Right kidney (tissue), 1 donor: ENCODE results near the gene NIPAL3.
A peak's percentile ranks its signal among the peaks of the same experiment; 100 is the strongest.
"Not testable (repeated sequence)": the region's sequence is repeated elsewhere in the genome, so short reads cannot be mapped to it uniquely, and the experiment has no call there.

ENCODE experiments used
- DNase-seq: peaks from one replicate; pipeline ENCODE4 v3.0.0-alpha.2; 2016

NIPAL3 gene

DNA sequence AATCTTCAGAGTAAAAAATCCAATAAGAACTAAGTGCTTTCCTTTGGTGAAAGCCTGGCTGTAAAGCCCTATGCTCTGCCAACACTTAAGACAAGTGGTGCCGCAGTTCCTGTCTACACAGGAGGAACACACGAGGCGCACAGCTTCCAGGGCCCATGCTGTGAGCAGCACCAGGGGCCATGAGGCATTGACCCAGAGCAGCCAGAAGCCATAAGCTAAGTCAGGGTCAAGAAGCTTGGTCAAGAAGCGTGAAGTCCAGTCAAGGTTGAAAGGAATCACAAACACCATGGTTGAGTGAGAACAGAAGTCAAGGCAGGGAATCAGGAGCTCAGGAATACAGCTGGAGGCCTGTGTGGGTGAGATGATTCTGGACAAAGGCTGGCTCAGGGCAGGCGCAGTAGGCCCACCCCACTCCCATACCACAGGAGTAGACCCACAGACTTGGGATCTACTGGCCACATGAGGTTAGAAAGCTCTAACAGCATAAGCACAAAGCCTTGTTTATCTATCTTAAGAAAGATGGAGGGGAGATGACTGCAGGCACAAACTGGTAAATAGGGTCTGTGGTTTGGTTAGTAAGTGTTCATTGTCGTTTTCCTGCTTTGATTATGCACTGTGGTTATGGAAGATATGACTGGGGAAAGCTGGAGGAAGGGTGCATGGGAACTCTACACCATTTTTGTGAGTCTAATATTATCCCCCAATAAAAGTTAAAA lies 44.1 kb downstream of the NIPAL3 start:
- DNase-seq = peak; percentile 27

GRCh38 chr1:24462128-24462527 lies 46.5 kb downstream of the NIPAL3 start:
- not testable (repeated sequence) for DNase-seq

- DNase-seq = no peak
Measured at GRCh38 chr1:24463776-24464735, 48.5 kb downstream of the NIPAL3 start.

GRCh38 chr1:24465099-24465498 lies 49.5 kb downstream of the NIPAL3 start:
- DNase-seq = no peak

DNA sequence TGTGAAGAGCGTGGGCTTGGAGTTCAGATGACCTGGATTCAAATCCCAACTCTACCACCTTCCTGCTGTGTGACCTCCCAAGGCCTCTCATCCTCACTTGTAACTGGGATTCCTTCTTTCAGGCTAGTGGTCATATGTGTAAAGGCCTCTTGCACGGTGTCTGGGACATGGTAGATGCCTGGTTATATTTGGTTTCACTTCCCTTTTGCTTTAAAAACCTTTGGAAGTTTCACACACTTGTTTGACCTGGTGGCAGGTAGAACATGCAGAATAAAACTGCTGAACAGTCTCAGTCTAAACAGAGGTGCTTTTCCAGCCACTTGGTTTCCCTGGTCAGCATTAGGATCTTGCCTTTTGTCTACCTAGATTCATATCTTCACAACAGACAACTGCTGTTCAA lies 50.0 kb downstream of the NIPAL3 start:
- no peak for DNase-seq

GRCh38 chr1:24468685-24469316 lies 53.2 kb downstream of the NIPAL3 start:
- DNase-seq = no peak

GRCh38 chr1:24470592-24470991 lies 55.0 kb downstream of the NIPAL3 start:
- DNase-seq = no peak

DNA sequence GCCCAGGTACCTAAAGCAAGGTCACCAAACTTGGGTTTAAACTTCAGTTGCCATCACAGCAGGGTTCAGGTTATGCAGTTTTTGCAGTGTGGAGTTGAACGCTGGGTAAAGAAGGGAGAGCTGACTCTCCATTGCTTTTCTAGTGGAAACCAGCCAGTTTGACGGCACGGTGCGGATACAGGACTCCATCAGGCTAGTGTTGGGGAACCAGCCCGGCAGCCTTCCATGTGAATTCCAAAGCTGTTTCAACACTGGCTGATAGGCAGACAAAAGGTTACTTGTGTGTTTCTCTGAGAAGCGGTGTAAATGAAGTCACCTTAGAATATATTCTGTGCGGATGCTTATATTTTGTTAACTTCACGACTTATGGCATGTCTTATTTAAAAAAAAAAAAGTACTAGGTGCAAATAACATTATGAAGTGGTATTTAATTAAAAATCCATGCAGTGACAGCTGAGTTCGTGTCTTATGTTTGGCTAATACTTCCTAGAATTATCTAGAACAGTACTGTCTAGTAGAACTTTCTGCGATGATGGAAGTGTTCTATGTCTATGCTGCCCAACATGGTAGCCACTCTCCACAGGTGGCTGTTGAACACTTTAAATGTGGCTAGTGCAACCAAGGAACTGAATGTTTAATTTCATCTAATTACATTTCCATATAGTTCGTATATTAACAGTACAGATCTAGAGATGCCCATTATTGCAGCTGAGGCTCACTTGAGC lies 57.1 kb downstream of the NIPAL3 start:
- DNase-seq = no peak

DNA sequence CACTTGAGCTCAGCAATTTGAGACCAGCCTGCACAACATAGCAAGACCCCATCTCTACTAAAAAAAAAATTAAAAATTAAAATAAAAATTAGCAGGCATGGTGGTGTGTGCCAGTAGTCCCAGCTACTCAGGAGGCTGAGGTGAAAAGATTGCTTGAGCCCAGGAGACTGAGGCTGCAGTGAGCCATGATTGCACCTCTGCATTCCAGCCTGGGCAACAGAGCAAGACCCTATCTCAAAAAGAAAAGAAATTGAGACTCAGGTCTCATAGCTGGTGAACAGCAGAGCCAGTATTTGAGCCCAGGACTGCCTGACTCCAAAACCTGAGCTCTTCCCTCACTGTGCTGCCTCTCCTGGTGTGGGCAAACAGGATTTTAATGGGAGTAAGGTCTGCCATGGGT lies 58.6 kb downstream of the NIPAL3 start:
- DNase-seq = no peak

- DNase-seq = no peak
Measured at GRCh38 chr1:24475700-24476099, 60.1 kb downstream of the NIPAL3 start.

DNA sequence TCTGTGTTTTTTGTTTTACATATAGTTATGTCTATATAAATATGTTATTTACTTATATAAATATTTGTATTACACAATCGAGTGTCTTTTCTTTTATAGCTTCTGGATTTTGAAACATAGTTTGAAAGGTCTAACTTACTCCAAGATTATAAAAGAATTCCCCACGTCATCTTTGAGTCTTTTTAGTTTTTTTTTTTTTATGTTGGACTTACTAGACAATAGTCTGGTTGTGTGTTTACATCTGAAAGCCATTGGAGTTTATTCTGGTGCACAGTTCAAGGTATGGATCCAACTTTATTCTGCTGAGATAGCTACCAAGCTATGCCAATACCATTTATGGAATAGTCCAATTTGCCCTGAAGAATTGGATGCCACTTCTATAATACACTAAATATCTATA lies 61.0 kb downstream of the NIPAL3 start:
- DNase-seq = no peak

DNA sequence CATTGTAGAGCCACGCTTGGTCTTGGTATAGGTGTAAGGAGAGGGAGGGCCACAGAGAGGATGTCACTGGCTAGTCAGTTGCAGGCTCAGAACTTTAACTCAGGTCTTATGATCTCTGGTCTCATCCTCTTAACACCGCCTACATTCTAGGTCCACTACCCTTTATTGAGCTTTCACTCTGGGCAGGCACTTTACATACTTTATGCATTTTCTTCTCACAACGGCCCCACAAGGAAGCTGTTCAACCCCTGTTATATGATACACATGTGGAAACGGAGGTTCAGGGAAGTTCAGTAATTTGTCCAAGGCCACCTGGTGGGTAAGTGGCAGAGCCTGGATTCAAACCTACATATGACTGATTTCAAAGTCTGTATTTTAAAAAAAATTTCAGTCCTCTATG lies 61.7 kb downstream of the NIPAL3 start:
- no peak for DNase-seq

DNA sequence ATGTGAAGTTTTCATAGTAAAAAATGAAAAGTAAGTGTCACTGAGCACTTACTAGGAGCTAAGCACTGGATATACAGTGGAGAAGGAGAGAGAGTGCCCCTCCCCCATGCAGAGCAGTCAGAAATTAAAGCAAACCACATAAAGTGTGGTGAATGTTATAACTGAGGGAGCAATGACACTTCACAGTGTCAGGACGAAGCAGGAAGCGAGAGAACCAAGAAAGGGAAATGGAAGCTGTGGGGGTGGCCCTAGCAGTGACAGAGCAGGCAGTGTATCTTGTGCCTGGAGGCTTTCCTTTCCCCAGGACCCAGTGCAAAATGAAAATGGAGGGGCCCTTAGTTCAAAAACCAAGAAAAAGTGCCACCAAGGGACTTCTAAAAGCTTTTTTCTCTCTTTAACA lies 65.5 kb downstream of the NIPAL3 start:
- DNase-seq = no peak

DNA sequence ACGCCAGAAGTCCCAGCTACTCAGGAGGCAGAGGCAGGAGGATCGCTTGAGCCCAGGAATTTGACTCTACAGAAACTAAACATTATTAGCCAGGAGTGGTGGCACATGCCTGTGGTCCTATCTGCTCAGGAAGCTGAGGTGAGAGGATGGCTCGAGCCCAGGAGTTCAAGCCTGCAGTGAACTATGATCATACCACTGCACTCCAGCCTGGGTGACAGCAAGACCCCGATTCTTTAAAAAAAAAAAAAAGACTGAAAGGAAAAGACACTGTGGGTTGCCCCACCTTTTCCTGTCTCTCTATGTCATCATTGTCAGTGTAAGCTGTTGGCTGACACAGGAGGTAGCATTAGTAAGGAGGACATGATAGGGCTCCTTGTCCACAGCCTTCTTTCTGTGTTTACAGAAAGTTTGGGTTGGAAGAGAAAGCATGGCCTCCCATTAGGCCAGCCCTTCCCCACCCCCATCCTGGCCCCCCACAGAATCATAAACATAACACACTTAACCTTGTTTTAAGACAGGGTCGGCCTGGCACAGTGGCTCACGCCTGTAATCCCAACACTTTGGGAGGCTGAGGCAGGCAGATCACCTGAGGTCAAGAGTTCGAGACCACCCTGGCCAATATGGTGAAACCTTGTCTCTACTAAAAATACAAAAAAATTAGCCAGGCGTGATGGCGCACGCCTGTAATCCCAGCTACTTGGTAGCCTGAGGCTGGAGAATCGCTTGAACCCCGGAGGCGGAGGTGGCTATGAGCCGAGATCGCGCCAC lies 66.4 kb downstream of the NIPAL3 start:
- no peak for DNase-seq

DNA sequence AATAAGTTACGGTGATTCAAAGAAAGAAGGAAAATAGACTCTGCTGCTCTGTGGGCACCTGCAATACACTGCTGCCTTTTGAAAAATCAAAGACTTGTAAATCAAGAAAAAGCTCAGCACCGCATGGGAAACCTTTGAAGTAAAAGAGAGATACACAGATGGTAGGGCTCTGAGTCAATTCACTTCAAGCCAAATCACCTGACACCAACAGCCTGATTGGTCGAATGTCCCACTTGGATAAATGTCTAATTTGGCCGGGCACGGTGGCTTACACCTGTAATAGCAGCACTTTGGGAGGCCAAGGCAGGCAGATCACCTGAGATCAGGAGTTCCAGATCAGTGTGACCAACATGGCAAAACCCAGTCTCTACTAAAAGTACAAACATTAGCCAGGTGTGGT lies 67.8 kb downstream of the NIPAL3 start:
- DNase-seq = no peak

DNA sequence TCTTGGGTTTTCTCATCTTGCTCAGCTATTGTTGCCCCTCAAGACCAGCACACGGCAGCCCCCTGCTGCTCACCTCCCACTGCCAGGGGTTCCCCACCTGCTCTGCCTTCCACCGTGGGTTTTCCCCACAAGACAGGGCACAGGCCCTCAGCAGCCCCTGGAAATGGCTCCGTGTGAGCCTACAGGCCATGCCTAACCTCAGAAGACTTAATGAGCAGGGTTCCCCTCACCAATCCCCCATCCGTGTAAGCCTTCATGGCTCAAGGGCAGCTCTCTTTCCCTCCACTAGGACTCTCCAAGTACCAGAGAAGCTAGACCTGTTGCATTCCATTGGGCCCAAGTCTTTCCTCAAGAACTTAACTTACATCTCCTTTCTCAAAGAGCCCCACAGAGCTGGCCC lies 68.6 kb downstream of the NIPAL3 start:
- no peak for DNase-seq

DNA sequence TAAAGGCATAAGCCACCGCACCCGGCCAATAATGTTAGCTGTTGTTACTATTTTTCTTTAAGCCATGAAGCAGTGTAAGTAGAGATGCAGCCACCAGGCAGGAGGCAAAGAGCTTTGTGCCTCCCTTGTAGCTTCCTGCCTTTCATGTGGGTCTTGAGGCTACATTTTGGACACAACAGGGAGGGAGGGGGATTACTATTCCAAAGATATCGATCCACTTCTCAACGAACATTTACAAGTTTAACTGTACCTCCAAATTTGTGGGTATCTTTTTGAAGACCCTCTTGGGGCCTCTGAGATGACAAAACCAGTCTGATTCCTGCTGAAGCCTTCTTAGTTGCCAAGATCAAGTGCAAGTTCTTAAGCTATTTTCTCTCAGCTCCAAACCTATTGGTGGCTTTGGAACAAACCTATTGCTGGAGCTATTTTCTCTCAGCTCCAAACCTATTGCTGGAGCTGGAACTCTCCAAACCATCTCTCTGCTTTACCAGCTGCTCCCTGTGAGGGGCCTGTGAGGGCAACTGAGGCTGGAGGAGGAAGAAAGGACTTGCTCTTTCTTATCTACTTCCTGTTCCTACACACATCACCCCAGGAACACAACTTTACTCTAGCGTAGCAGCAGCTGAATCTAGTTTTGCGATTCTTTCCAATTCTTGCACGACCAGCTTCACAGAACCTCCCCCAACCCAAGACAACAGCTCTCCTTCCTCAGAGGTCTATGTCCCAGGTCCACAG lies 70.9 kb downstream of the NIPAL3 start:
- DNase-seq = no peak

GRCh38 chr1:24487455-24487854 lies 71.9 kb downstream of the NIPAL3 start:
- DNase-seq = no peak

DNA sequence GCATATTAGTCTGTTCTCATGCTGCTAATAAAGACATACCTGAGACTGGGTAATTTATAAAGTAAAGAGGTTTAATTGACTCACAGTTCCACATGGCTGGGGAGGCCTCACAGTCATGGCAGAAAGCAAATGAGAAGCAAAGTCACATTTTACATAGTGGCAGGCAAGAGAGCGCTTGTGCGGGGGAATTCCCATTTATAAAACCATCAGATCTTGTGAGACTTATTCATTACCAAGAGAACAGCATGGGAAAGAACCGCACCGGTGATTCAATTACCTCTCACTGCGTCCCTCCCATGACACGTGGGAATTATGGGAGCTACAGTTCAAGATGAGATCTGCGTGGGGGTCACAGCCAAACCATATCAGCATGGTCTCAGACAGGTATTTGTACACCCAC lies 72.6 kb downstream of the NIPAL3 start:
- not testable (repeated sequence) for DNase-seq

DNA sequence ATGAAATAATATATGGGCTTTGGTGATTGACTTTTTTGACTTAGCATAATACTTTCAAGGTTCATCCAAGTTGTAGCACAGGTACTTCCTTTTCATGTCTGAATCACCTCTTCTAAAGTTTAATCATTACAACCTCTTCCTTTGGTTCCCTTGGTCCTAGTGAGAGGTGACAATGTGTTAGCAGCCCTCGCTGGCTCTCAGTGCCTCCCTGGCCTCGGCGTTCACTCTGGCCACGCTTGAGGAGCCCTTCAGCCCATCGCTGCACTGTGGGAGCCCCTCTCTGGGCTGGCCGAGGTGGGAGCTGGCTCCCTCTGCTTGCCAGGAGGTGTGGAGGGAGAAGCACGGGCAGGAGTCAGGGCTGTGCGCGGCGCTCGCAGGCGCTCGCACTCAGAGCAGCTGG lies 74.1 kb downstream of the NIPAL3 start:
- no peak for DNase-seq
